Measurements from ENCODE around the gene NELFCD.

DNA sequence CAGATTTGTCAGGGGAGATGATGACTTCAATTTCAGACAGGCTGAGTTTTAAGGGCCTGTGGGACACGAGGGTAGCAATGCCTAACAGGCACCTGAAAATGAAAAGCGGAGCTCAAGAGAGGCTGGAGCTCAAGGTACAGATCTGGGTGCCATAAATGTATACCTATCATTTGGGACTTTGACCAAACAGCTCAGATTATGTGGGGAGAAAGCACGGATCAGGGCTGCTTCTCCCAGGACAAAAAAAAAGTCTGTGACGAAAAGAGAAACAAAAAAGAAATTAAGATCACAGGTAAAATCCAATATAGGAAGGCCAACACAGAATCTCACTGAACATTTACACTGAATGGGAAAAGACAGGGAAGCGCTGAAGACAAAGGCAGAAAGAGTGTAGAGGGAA lies 59.6 kb downstream of the NELFCD start:
- TF ChIP-seq YY1 (IDR thresholded peaks at IDR 0.05; ENCODE audit: insufficient read depth, insufficient read length) (no peak), ZNF274 (IDR thresholded peaks at IDR 0.05; ENCODE audit: low read depth, low read length) (no peak)
